Measurements from ENCODE around the gene IMMP2L. TPM values are rescaled to one million over a fixed set of nuclear protein-coding genes. Genes with fewer than 3 reads are reported as not detected.

IMMP2L gene
- total RNA-seq, 4 donors from 2014 or later: 12.0 to 22.2 (median 17.5) TPM

DNA sequence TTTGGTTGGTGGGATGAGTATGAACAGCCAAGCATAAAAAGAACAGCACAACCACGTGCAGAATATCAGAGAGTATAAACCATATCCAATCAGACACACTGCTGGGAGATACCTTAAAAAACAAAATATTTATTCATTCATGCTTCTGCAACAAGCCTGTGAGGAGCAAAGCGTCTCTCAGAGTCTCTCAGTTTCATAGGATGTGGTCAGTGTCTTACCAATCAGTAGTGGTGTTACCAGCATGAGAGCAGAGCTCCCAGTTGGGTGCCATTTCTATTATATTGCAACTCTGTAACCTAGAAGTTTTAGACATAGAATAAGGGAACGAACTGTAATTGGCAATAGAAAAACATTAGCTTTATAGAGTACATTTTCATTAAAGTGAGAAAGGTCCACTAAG, 917.2 kb downstream of the IMMP2L start:
- 80% methylated on average over 3 of the region's 3 CpGs for WGBS
- no peaks in the 10 kb centered on the region for H3K9me3 ChIP-seq
- DNase-seq (ENCODE audit: extremely low spot score): no peak
- no peak overlapping the region for H3K27ac ChIP-seq (replicated peaks in 1 of 4)
- H3K36me3 ChIP-seq: no peaks in the 10 kb centered on the region
- no peak overlapping the region for H3K4me3 ChIP-seq
- TF ChIP-seq, protein P1, sequence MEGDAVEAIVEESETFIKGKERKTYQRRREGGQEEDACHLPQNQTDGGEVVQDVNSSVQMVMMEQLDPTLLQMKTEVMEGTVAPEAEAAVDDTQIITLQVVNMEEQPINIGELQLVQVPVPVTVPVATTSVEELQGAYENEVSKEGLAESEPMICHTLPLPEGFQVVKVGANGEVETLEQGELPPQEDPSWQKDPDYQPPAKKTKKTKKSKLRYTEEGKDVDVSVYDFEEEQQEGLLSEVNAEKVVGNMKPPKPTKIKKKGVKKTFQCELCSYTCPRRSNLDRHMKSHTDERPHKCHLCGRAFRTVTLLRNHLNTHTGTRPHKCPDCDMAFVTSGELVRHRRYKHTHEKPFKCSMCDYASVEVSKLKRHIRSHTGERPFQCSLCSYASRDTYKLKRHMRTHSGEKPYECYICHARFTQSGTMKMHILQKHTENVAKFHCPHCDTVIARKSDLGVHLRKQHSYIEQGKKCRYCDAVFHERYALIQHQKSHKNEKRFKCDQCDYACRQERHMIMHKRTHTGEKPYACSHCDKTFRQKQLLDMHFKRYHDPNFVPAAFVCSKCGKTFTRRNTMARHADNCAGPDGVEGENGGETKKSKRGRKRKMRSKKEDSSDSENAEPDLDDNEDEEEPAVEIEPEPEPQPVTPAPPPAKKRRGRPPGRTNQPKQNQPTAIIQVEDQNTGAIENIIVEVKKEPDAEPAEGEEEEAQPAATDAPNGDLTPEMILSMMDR (IDR thresholded peaks at IDR 0.05): no peak
- TF ChIP-seq EP300 (IDR thresholded peaks at IDR 0.05): no peak
- no peak for TF ChIP-seq POLR2AphosphoS5 (IDR thresholded peaks at IDR 0.05)
- no peak for TF ChIP-seq POLR2A (IDR thresholded peaks at IDR 0.05; ENCODE audit: low read depth)
- intact Hi-C loops (cut with DNase I): no loop called here
- no peaks in the 10 kb centered on the region for H3K4me1 ChIP-seq
- H3K27me3 ChIP-seq: no peaks in the 10 kb centered on the region

DNA sequence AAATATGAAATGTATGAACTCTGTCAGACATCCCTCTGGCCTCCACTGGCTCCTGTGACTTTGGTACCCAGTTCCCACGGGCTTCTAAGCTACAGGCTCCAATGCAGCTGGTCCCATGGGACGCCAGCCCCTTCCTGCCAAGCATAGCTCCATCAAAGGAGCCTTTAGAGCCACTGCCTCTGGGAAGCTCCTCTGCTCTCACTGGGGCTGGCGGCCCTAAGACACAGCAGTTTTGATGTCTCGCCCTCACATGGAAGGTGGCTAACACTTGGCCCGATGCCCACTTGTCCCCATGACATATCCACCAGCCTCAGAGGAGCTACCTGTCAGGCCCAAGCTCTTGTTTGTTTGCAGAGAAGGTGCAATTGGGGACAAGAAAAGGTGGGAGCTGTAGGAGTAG, 925.0 kb downstream of the IMMP2L start:
- 75% methylated on average over 5 of the region's 5 CpGs for WGBS
- DNase-seq (ENCODE audit: extremely low spot score): no peak
- Histone ChIP-seq H3K27ac (replicated peaks in 1 of 4) (no peak overlapping the region), H3K4me3 (no peak overlapping the region), H3K4me1 (no peaks in the 10 kb centered on the region), H3K27me3 (no peaks in the 10 kb centered on the region), H3K9me3 (peaks cover 0 to 8% (median 5%) of the 10 kb centered on the region in 4 donors), H3K36me3 (no peaks in the 10 kb centered on the region)
- TF ChIP-seq POLR2A (IDR thresholded peaks at IDR 0.05; ENCODE audit: low read depth): no peak
- TF ChIP-seq EP300 (IDR thresholded peaks at IDR 0.05): no peak
- intact Hi-C loops (cut with DNase I): no loop called here

DNA sequence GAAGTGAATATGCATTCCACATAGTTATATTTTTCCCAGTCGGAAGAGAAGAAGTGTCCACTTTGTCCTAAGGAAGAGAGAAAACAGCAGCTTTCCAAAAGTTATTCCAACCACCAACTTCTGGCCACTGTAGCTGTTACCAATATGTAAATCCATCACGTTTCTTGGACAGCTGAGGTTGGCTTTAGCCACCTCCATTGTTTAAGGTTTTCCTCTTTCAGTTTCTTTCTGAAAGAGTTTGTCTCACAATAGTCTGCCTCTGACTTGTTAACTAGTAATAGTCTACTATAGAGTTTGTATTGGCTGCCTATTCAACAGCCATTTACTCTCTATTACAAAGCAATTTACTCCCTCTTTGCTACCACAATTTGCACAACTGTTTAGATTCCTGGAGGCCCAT, 929.0 kb downstream of the IMMP2L start:
- Histone ChIP-seq H3K36me3 (no peaks in the 10 kb centered on the region), H3K9me3 (peaks cover 0 to 8% (median 5%) of the 10 kb centered on the region in 4 donors), H3K4me1 (no peaks in the 10 kb centered on the region), H3K27ac (replicated peaks in 1 of 4) (no peak overlapping the region), H3K27me3 (no peaks in the 10 kb centered on the region), H3K4me3 (no peak overlapping the region)
- intact Hi-C loops (cut with DNase I): no loop called here
- DNase-seq (ENCODE audit: extremely low spot score): no peak
- TF ChIP-seq POLR2A (IDR thresholded peaks at IDR 0.05; ENCODE audit: low read depth) (no peak), POLR2AphosphoS5 (IDR thresholded peaks at IDR 0.05) (no peak), EP300 (IDR thresholded peaks at IDR 0.05) (no peak)
- TF ChIP-seq, protein P1 (IDR thresholded peaks at IDR 0.05): no peak
- WGBS: 60% methylated on average over 2 of the region's 2 CpGs

DNA sequence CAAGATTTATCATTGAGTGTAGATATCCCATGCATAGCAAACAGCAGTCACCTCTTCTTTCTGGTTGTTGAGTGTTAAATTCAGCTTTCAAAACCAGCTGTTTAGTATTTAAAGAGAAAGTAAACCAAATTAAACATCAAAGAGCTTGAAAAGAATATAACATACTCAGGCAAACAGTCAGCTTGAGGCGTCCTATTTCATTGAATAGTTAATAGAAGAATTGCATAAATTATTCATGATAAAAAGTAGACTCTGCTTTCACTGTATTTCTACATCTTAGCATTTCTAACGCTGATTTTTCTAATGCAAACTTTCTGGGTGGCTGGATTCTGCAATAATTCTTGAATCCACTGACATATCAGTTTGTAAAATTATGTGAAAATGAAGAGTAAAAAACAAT, 935.9 kb downstream of the IMMP2L start:
- no peak for DNase-seq (ENCODE audit: extremely low spot score)
- H3K27ac ChIP-seq (replicated peaks in 1 of 4): no peak overlapping the region
- intact Hi-C loops (cut with DNase I): no loop called here
- H3K36me3 ChIP-seq: no peaks in the 10 kb centered on the region
- H3K4me1 ChIP-seq: no peaks in the 10 kb centered on the region
- no peak for TF ChIP-seq EP300 (IDR thresholded peaks at IDR 0.05)
- TF ChIP-seq POLR2AphosphoS5 (IDR thresholded peaks at IDR 0.05): no peak
- TF ChIP-seq POLR2A (IDR thresholded peaks at IDR 0.05; ENCODE audit: low read depth): no peak
- TF ChIP-seq, protein P1 (IDR thresholded peaks at IDR 0.05): no peak
- no peaks in the 10 kb centered on the region for H3K9me3 ChIP-seq
- WGBS: 84% methylated on average over 2 of the region's 2 CpGs
- no peaks in the 10 kb centered on the region for H3K27me3 ChIP-seq
- no peak overlapping the region for H3K4me3 ChIP-seq

DNA sequence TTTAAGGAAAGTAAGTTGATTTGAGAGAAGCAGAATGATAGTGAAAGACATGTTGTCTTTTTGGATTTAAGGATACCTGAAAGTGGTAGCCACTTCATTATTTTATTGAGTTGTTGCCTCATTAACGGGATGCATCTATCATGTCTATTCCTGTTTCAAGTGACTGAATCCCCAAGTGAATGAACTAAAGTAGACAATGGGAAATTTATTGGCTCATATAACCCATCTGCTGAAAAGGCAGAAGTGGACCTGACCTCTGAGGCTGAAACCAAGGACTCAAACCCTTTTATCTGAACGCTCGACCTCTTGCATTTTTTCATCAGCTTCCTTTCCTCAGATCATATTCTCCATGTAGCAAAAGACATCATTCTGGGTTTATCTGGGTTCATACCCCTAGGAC, 937.0 kb downstream of the IMMP2L start:
- Histone ChIP-seq H3K4me3 (no peak overlapping the region), H3K9me3 (no peaks in the 10 kb centered on the region), H3K4me1 (no peaks in the 10 kb centered on the region), H3K36me3 (no peaks in the 10 kb centered on the region), H3K27me3 (no peaks in the 10 kb centered on the region), H3K27ac (replicated peaks in 1 of 4) (no peak overlapping the region)
- 90% methylated on average over 3 of the region's 3 CpGs for WGBS
- TF ChIP-seq, protein P1 (IDR thresholded peaks at IDR 0.05): no peak
- no peak for TF ChIP-seq POLR2AphosphoS5 (IDR thresholded peaks at IDR 0.05)
- no peak for TF ChIP-seq POLR2A (IDR thresholded peaks at IDR 0.05; ENCODE audit: low read depth)
- TF ChIP-seq EP300 (IDR thresholded peaks at IDR 0.05): no peak
- intact Hi-C loops (cut with DNase I): no loop called here
- DNase-seq (ENCODE audit: extremely low spot score): no peak

Measured in esophagus muscularis mucosa (tissue), 4 donors.